GM18951 (cell line): Measurements from ENCODE around the gene RHBG.
A peak's percentile ranks its signal among the peaks of the same experiment; 100 is the strongest.
"Not testable (repeated sequence)": the region's sequence is repeated elsewhere in the genome, so short reads cannot be mapped to it uniquely, and the experiment has no call there.

ENCODE experiments used
- POLR2A ChIP-seq: IDR thresholded peaks from 4 replicates; pipeline ENCODE4 v1.6.1; 2011; ENCODE audit warnings: mild to moderate bottlenecking; ENCODE audit not compliant: insufficient read length, insufficient read depth; ENCODE audit errors: extremely low read depth
- in situ Hi-C: fragments of 300-500 bp; cut with MboI; formaldehyde crosslinking; loops from one replicate; pipeline ENCODE4 v1.12.0; 2022; ENCODE audit warnings: low sequenced_read_pairs, mixed read lengths, inconsistent platforms; ENCODE audit not compliant: unreplicated experiment

Gene RHBG

GRCh38 chr1:156368889-156369684, at the start of gene RHBG:
Gene RHBG (plus strand): TSS chr1:156369211. CDS start chr1:156369250, 39 bp downstream.
- no peak for TF ChIP-seq POLR2A
- in situ Hi-C loops, result no loop called here

GRCh38 chr1:156319664-156320063, 49.3 kb upstream of the RHBG start:
- TF ChIP-seq POLR2A, result no peak
- in situ Hi-C loops, result loop anchor here (10.0 kb wide), 1 partner anchor 225 kb away; no protein-coding TSS in a partner anchor

GRCh38 chr1:156320560-156320959, 48.5 kb upstream of the RHBG start:
- in situ Hi-C loops, result no loop called here
- TF ChIP-seq POLR2A, result no peak

- in situ Hi-C loops, result not testable (repeated sequence)
These were observed 45.8 kb upstream of the RHBG start for GRCh38 chr1:156323179-156323578.

GRCh38 chr1:156336242-156336641, 32.8 kb upstream of the RHBG start:
- in situ Hi-C loops, result loop anchor here (10.0 kb wide), 1 partner anchor 201 kb away; no protein-coding TSS in a partner anchor
- TF ChIP-seq POLR2A, result no peak

GRCh38 chr1:156337052-156337887, 31.7 kb upstream of the RHBG start:
- in situ Hi-C loops, result loop anchor here (10.0 kb wide), 1 partner anchor 202 kb away; no protein-coding TSS in a partner anchor

GRCh38 chr1:156337888-156338179, 31.2 kb upstream of the RHBG start:
- TF ChIP-seq POLR2A, result no peak
- in situ Hi-C loops, result loop anchor here (10.0 kb wide), 1 partner anchor 203 kb away; no protein-coding TSS in a partner anchor

More at GRCh38 chr1:156337052-156337887, 31.7 kb upstream of the RHBG start:
- TF ChIP-seq POLR2A, result no peak

GRCh38 chr1:156338180-156338976, 30.6 kb upstream of the RHBG start, which contains the start of the genes CCT3 and TSACC:
Gene CCT3 (minus strand): TSS chr1:156338292. CDS start chr1:156338184, 108 bp downstream.
Gene TSACC (plus strand): TSS chr1:156338526. CDS start chr1:156339758, 1,232 bp downstream.
- peak; percentile 87 for TF ChIP-seq POLR2A
- in situ Hi-C loops, result loop anchor here (10.0 kb wide), 1 partner anchor 204 kb away; no protein-coding TSS in a partner anchor

- in situ Hi-C loops, result no loop called here
- no peak for TF ChIP-seq POLR2A
These were observed 26.6 kb upstream of the RHBG start for GRCh38 chr1:156342166-156342955.

GRCh38 chr1:156344409-156344808, 24.6 kb upstream of the RHBG start:
- no peak for TF ChIP-seq POLR2A
- in situ Hi-C loops, result no loop called here

GRCh38 chr1:156346035-156346434, 23.0 kb upstream of the RHBG start:
- in situ Hi-C loops, result not testable (repeated sequence)

GRCh38 chr1:156346636-156347035, 22.4 kb upstream of the RHBG start:
- in situ Hi-C loops, result no loop called here

More at GRCh38 chr1:156346636-156347035, 22.4 kb upstream of the RHBG start:
- TF ChIP-seq POLR2A, result no peak
